Prostate gland (tissue), 2 donors: ENCODE measurements around the gene ZNF385B. TPM values are rescaled to one million over a fixed set of nuclear protein-coding genes. Genes with fewer than 3 reads are reported as not detected.

ENCODE experiments used
- DNase-seq: peaks from one replicate; pipeline ENCODE4 v3.0.0-alpha.2; 2019; ENCODE audit warnings: low spot score
- H3K27ac ChIP-seq, 2 donors: fragments of 200-600 bp; sonication (generic); 2 replicates each; pipeline ENCODE4 v1.5.1; 2017 to 2019
- H3K27me3 ChIP-seq: fragments of 200-600 bp; sonication (generic); replicated peaks from 2 replicates; pipeline ENCODE4 v1.5.1; 2019; ENCODE audit not compliant: insufficient read depth
- H3K36me3 ChIP-seq, 2 donors: fragments of 200-600 bp; sonication (generic); 1 replicate in 1 of 2; 2 replicates in 1 of 2; pipeline versions ENCODE4 v1.5.1 to v1.8.1; 2017 to 2019
- H3K4me1 ChIP-seq: fragments of 200-600 bp; sonication (generic); replicated peaks from 2 replicates; pipeline ENCODE4 v1.5.1; 2019
- H3K4me3 ChIP-seq, 2 donors: fragments of 200-600 bp; sonication (generic); 2 replicates each; pipeline ENCODE4 v1.5.1; 2017 to 2019
- H3K9me3 ChIP-seq: fragments of 200-600 bp; sonication (generic); 2 replicates; pipeline ENCODE4 v1.5.1; 2017
- POLR2A ChIP-seq: fragments of 450-650 bp; IDR thresholded peaks from one replicate; pipeline ENCODE4 v1.6.1; 2016; ENCODE audit warnings: antibody characterized with exemption, mild to moderate bottlenecking
- POLR2AphosphoS5 ChIP-seq: sonication (generic); formaldehyde crosslinking; IDR thresholded peaks from one replicate; pipeline ENCODE4 v1.6.1; 2017; ENCODE audit warnings: antibody characterized with exemption
- WGBS: methylation state at CpG from one replicate; pipeline ENCODE4 v1.1.5; 2018; 5-methylcytosine and 5-hydroxymethylcytosine counted together
- intact Hi-C: fragments of 100-400 bp; cut with DNase I; formaldehyde crosslinking; loops from one replicate; pipeline ENCODE4 v1.14.2; 2022
- total RNA-seq, 2 donors: library from RNA; depleted of rRNA; stranded (reverse); fragments of >200 nt; gene quantifications; one replicate each; pipeline ENCODE4 v1.1.0, GENCODE V29; 2016
- TF ChIP-seq, protein P1 (sequence below), 4 experiments: fragments of 200-600 bp in 2 of 4; fragments of 450-650 bp in 2 of 4; sonication (generic) in 2 of 4; IDR thresholded peaks; 1 replicate in 3 of 4; 2 replicates in 1 of 4; pipeline ENCODE4 v1.5.1; 2016 to 2019; ENCODE audit warnings: antibody characterized with exemption in 4 of 4, mild to moderate bottlenecking in 2 of 4, moderate library complexity in 2 of 4

ZNF385B gene
- total RNA-seq, 2 donors from 2014 or later = 4.9 to 35.7 TPM

DNA sequence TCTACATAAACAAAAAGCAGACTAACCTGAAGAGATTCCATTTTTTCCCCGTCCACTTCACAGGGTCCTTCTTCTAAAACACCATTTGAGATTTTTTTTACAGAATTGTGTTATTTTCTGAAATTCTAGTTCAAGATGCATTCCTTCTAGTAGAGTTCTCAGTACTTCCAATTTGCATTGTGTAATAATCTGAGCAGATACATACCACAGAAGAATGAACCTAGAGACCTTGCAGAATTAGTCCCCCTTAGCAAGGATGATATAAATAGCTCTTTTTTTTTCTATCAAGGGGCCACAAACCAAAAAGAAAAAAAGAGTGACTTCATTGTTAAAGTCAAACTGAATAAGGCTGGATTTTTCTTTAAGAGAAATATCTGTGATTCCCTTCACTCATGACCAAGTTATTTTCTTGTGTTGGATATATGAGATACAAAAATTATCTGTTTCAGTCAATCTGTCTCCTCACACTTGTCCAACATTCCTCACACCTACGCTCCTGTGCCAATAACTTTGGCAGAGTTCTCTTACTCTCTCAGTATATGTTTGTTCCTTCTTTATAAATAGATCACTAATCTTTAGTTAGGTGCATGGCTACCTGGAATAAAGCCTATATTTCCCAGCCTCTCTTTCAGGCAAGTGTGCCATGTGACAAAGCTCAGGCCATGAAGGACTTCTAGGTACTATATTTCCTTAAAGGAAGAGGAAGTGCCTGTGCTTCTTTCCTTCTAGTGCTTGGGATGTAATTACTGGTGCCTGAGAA is 183.5 kb downstream of the ZNF385B start:
- TF ChIP-seq, protein P1, sequence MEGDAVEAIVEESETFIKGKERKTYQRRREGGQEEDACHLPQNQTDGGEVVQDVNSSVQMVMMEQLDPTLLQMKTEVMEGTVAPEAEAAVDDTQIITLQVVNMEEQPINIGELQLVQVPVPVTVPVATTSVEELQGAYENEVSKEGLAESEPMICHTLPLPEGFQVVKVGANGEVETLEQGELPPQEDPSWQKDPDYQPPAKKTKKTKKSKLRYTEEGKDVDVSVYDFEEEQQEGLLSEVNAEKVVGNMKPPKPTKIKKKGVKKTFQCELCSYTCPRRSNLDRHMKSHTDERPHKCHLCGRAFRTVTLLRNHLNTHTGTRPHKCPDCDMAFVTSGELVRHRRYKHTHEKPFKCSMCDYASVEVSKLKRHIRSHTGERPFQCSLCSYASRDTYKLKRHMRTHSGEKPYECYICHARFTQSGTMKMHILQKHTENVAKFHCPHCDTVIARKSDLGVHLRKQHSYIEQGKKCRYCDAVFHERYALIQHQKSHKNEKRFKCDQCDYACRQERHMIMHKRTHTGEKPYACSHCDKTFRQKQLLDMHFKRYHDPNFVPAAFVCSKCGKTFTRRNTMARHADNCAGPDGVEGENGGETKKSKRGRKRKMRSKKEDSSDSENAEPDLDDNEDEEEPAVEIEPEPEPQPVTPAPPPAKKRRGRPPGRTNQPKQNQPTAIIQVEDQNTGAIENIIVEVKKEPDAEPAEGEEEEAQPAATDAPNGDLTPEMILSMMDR (IDR thresholded peaks at IDR 0.05) = no peak
- peak; percentile 8 for TF ChIP-seq POLR2AphosphoS5
- Histone ChIP-seq H3K9me3 (no peaks in the 10 kb centered on the region), H3K4me1 (no peaks in the 10 kb centered on the region), H3K4me3 (no peak overlapping the region), H3K27ac (peak overlapping the region in 1 of 2 donors; percentile 12), H3K27me3 (no peaks in the 10 kb centered on the region), H3K36me3 (no peaks in the 10 kb centered on the region)
- no peak for DNase-seq
- 20% methylated on average over 2 of the region's 2 CpGs for WGBS
- intact Hi-C loops = no loop called here

DNA sequence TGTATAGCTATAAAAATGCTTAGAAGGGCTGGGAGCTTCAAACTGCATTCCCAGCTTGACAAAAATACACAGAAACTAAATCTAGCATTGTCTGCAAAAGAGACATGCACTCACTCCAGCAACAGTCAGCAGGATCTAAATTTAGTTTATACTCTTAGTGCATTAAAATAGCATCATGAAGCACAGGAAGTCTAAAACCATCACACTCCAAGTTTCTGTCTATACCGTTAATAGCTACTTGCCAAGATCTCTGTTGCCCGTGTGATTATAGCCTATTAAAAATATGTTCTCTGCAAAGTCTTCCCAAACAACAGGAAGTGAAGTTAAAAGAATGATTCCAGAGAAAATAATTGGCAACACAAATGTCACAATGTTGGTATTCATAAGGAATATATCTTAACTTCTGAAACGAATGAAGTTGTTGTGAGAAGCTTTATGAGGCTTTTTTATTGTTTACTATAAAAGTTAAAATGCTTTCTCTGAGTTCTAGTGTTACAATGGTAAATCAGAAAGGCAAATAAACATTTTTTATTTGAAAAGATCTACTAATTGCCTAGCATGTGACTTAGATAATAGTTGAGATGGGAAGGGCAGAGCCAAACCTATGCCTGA is 184.2 kb downstream of the ZNF385B start:
- H3K36me3 ChIP-seq = no peaks in the 10 kb centered on the region
- no peaks in the 10 kb centered on the region for H3K27me3 ChIP-seq
- WGBS = 3% methylated on average over 3 of the region's 3 CpGs
- H3K27ac ChIP-seq = peak overlapping the region in 1 of 2 donors; percentile 12
- no peak overlapping the region for H3K4me3 ChIP-seq
- TF ChIP-seq POLR2A (no peak), POLR2AphosphoS5 (peak; percentile 80)
- TF ChIP-seq, protein P1 (IDR thresholded peaks at IDR 0.05) = no peak
- peak; percentile 32 for DNase-seq
- no peaks in the 10 kb centered on the region for H3K4me1 ChIP-seq
- no peaks in the 10 kb centered on the region for H3K9me3 ChIP-seq
- intact Hi-C loops = no loop called here

DNA sequence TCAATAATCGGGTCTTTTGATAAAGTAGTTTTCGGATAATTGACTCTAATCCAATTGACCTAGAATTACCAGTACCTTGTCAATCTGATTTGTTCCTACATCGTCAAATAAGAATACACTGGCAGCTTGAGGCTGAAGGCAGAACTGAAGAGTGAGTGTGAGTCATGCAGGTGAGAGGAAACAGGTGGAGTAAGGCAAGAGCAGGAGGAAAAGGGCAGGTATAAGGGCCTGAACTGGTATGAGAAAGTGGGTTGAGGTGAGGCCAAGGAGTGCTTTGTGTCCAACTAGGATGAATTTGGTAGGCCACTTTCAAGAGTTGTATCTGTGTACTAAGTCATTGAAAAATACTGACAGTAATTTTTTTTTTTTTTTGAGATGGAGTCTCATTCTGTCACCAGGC is 186.0 kb downstream of the ZNF385B start:
- Histone ChIP-seq H3K27me3 (no peaks in the 10 kb centered on the region), H3K27ac (no peak overlapping the region), H3K9me3 (no peaks in the 10 kb centered on the region), H3K36me3 (no peaks in the 10 kb centered on the region), H3K4me3 (no peak overlapping the region), H3K4me1 (no peaks in the 10 kb centered on the region)
- TF ChIP-seq POLR2AphosphoS5 (no peak), POLR2A (no peak)
- TF ChIP-seq, protein P1 (IDR thresholded peaks at IDR 0.05) = no peak
- DNase-seq = no peak
- intact Hi-C loops = no loop called here
- WGBS = 97% methylated on average over 3 of the region's 3 CpGs

DNA sequence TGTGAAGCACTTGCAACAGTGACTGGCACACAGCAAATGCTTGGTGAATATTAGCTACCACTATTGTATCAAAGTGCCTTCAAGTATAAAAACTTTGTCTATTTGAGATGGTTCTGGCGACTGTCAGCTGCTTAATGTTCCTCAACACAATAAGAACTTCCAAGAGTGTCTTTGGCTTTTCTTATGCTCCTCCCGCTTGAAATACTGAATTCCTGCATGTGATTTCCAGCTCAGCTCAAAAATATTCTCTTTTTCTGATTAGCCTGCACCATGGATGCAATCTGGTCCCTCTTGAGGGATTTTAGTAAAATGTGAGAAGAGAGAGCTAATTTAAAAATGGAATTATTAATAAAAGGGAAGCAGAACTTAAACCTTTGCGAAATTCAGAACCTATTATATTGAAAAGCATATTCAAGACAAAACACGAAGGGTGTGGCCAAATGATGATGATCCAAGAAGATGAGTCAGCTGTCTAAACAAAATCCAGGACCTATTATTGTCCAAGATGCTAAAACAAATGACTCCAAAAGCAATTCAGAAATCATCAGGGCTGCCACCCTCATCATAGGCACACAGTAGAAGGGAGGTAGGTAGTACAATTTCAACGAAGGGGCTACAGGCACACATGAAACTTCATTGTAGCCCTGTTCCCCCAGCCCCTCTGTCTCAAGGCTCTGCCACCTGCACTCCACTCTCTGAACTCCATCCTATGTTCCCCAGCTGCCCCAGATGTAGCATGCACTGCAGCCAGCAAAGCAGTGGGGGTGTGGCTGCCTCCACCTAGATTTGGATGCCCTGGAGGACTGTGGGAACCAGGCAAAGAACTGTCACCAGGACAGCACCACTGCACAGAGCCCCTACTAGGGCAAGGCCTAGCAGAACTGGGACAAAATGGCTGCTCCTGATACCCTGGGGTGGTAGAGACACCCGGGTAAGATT is 190.1 kb downstream of the ZNF385B start:
- WGBS = 95% methylated on average over 6 of the region's 6 CpGs
- intact Hi-C loops = no loop called here
- H3K27me3 ChIP-seq = no peaks in the 10 kb centered on the region
- no peak overlapping the region for H3K4me3 ChIP-seq
- no peaks in the 10 kb centered on the region for H3K36me3 ChIP-seq
- no peak overlapping the region for H3K27ac ChIP-seq
- H3K4me1 ChIP-seq = no peaks in the 10 kb centered on the region
- TF ChIP-seq POLR2AphosphoS5 (no peak), POLR2A (no peak)
- TF ChIP-seq, protein P1 (IDR thresholded peaks at IDR 0.05) = no peak
- no peaks in the 10 kb centered on the region for H3K9me3 ChIP-seq
- no peak for DNase-seq
